OCI-LY1 (cell line): Measurements from ENCODE around the gene P2RX4.
"Not testable (repeated sequence)": the region's sequence is repeated elsewhere in the genome, so short reads cannot be mapped to it uniquely, and the experiment has no call there.

Source experiments
- H2AFZ ChIP-seq: fragments of 200-600 bp; sonication (generic), shearing (Covaris generic); 2 replicates; pipeline ENCODE4 v1.6.0; 2014; ENCODE audit warnings: antibody characterized with exemption, mild to moderate bottlenecking, low read length
- H3F3A ChIP-seq: fragments of 200-600 bp; sonication (generic), shearing (Covaris generic); 2 replicates; pipeline ENCODE4 v1.6.0; 2014; ENCODE audit warnings: mild to moderate bottlenecking, antibody characterized with exemption, low read length, moderate library complexity; ENCODE audit not compliant: insufficient read depth
- H3K27ac ChIP-seq: fragments of 200-600 bp; sonication (generic); 2 replicates; pipeline ENCODE4 v1.5.1; 2014; ENCODE audit warnings: low read length, mixed run types, mild to moderate bottlenecking, low read depth; ENCODE audit not compliant: poor library complexity, severe bottlenecking
- H3K27me3 ChIP-seq: fragments of 200-600 bp; sonication (generic); 2 replicates; pipeline ENCODE4 v1.6.0; 2014; ENCODE audit warnings: antibody characterized with exemption, mild to moderate bottlenecking, low read length, moderate library complexity; ENCODE audit not compliant: insufficient read depth
- H3K36me3 ChIP-seq: fragments of 200-600 bp; sonication (generic); 2 replicates; pipeline ENCODE4 v1.6.1; 2014; ENCODE audit warnings: mild to moderate bottlenecking, antibody characterized with exemption, low read length, moderate library complexity, mixed read lengths; ENCODE audit not compliant: insufficient read depth
- H3K4me1 ChIP-seq: fragments of 200-600 bp; sonication (generic); 2 replicates; pipeline ENCODE4 v1.5.1; 2014; ENCODE audit warnings: mild to moderate bottlenecking, low read length, moderate library complexity; ENCODE audit not compliant: insufficient read depth, severe bottlenecking
- H3K4me2 ChIP-seq: fragments of 200-600 bp; sonication (generic), shearing (Covaris generic); 2 replicates; pipeline ENCODE4 v1.6.1; 2014; ENCODE audit warnings: low read length
- H3K4me3 ChIP-seq: fragments of 200-600 bp; sonication (generic); 2 replicates; pipeline ENCODE4 v1.5.1; 2014; ENCODE audit warnings: low read length, low read depth, mild to moderate bottlenecking, mixed read lengths; ENCODE audit not compliant: poor library complexity, severe bottlenecking
- H3K79me2 ChIP-seq: fragments of 200-600 bp; shearing (Covaris generic); 2 replicates; pipeline ENCODE4 v1.6.1; 2016; ENCODE audit warnings: mixed run types, low read length, mixed read lengths; ENCODE audit not compliant: insufficient read depth
- H3K9ac ChIP-seq: fragments of 200-600 bp; sonication (generic), shearing (Covaris generic); 2 replicates; pipeline ENCODE4 v1.6.1; 2014; ENCODE audit warnings: mild to moderate bottlenecking, low read length, mixed read lengths
- H3K9me2 ChIP-seq: fragments of 200-600 bp; sonication (generic), shearing (Covaris generic); 2 replicates; pipeline ENCODE4 v1.6.1; 2014; ENCODE audit warnings: low read depth, mild to moderate bottlenecking, low read length, mixed read lengths
- H3K9me3 ChIP-seq: fragments of 200-600 bp; shearing (Covaris generic); 2 replicates; pipeline ENCODE4 v1.6.1; 2014; ENCODE audit warnings: low read length, mixed read lengths
- H4K20me1 ChIP-seq: fragments of 200-600 bp; sonication (generic), shearing (Covaris generic); 2 replicates; pipeline ENCODE4 v1.6.0; 2016; ENCODE audit warnings: mild to moderate bottlenecking, low read length; ENCODE audit not compliant: insufficient read depth
- EZH2 ChIP-seq: fragments of 200-600 bp; sonication (generic), shearing (Covaris generic); IDR thresholded peaks from 2 replicates; pipeline ENCODE4 v1.8.0; 2017; ENCODE audit warnings: borderline replicate concordance, mixed run types, mild to moderate bottlenecking, antibody characterized with exemption, low read length, moderate library complexity, mixed read lengths
- TF ChIP-seq, protein P1 (sequence below): fragments of 200-600 bp; sonication (generic), shearing (Covaris generic); IDR thresholded peaks from 2 replicates; pipeline ENCODE4 v1.5.1; 2017; ENCODE audit warnings: mild to moderate bottlenecking, antibody characterized with exemption, low read length, moderate library complexity, mixed read lengths

Gene P2RX4

DNA sequence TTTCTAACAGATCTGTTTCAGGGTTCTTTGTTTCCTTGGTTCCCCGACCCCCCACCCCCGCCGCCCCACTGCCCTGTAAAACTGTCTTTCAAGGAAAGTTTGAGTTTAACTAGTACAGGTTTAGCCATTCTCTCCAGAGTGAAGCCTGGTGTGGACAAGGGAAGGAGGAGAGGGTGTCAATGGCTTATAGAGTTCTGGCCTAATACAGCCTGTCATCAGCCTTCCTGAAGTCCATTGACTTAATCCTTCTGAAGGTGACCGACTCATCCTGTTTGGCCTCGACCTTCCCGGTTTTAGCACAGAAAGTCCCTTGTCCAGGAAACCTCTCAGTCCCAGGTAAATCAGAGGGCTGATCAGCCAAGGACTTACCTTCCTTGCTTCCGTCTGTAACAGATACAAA, 11.0 kb upstream of the P2RX4 start:
- Histone ChIP-seq H4K20me1 (no peaks in the 10 kb centered on the region), H2AFZ (no peak overlapping the region), H3K4me3 (no peak overlapping the region), H3K27me3 (no peaks in the 10 kb centered on the region; the same call in 1 of the 2 replicates), H3K4me2 (no peak overlapping the region), H3K79me2 (no peaks in the 10 kb centered on the region), H3K27ac (no peak overlapping the region), H3K9me2 (no peaks in the 10 kb centered on the region), H3K36me3 (no peaks in the 10 kb centered on the region), H3K9me3 (no peaks in the 10 kb centered on the region), H3F3A (no peaks in the 10 kb centered on the region), H3K4me1 (no peaks in the 10 kb centered on the region), H3K9ac (no peak overlapping the region)
- TF ChIP-seq, protein P1, sequence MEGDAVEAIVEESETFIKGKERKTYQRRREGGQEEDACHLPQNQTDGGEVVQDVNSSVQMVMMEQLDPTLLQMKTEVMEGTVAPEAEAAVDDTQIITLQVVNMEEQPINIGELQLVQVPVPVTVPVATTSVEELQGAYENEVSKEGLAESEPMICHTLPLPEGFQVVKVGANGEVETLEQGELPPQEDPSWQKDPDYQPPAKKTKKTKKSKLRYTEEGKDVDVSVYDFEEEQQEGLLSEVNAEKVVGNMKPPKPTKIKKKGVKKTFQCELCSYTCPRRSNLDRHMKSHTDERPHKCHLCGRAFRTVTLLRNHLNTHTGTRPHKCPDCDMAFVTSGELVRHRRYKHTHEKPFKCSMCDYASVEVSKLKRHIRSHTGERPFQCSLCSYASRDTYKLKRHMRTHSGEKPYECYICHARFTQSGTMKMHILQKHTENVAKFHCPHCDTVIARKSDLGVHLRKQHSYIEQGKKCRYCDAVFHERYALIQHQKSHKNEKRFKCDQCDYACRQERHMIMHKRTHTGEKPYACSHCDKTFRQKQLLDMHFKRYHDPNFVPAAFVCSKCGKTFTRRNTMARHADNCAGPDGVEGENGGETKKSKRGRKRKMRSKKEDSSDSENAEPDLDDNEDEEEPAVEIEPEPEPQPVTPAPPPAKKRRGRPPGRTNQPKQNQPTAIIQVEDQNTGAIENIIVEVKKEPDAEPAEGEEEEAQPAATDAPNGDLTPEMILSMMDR: no peak
- TF ChIP-seq EZH2: no peak

DNA sequence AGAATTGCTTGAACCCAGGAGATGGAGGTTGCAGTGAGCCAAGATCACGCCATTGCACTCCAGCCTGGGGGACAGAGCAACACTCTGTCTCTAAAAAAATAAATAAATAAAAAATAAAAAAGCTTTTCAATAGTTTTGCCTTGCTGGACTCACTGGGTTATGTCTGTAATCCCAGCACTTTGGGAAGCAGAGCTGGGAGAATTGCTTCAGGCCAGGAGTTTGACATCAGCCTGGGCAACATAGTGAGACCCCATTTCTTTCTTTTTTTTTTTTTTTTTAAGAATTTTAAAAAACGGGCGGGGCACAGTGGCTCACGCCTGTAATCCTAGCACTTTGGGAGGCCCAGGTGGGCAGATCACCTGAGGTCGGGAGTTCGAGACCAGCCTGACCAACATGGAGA, 8.8 kb upstream of the P2RX4 start:
- H3F3A ChIP-seq, H3K4me1 ChIP-seq, H3K9me2 ChIP-seq, H3K9me3 ChIP-seq, H3K36me3 ChIP-seq, H3K79me2 ChIP-seq, H4K20me1 ChIP-seq, H3K27me3 ChIP-seq, H3K4me2 ChIP-seq, H2AFZ ChIP-seq, H3K27ac ChIP-seq, H3K9ac ChIP-seq, H3K4me3 ChIP-seq: not testable (repeated sequence)

DNA sequence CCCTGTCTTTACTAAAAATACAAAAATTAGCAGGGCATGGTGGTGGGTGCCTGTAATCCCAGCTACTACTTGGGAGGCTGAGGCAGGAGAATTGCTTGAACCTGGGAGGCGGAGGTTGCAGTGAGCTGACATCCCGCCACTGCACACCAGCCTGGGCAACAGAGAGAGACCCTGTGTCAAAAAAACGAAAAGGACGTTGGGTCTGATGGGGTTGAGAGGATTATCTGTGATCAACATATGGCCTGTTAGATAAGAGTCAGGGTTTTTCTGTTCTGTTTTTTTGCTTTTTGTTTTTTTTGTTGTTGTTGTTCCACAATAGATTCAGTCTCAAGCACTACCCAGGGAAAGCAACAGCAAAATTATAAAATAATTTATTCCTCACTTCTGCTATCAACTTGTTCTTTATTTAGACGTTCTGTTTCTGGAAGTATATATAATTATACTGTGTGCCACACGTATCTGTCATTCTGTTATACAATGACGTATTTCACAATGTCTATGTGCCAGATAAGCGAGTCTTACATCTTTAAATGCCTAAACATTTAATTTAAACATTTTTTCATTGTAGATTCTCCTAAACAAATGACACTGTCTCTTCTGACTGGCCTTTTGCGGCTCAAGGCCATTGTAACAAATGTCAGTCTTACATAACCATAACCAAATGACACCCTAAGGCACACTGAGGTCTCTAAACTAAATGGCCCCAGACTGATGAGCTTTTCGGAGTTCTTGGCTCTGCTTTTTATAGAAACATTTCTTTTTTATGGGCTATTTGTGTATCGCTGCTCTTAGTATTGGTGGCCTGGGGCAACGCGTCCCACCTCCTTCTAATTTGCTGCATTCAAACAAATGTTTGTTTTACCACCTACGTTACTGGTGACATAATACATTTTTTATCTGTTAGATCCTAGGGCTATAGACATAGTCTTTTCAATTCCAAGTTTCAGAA, 7.2 kb upstream of the P2RX4 start:
- H3K79me2 ChIP-seq: no peaks in the 10 kb centered on the region
- no peak overlapping the region for H3K9ac ChIP-seq

More for the DNA sequence above, 7.2 kb upstream of the P2RX4 start:
- no peaks in the 10 kb centered on the region for H3F3A ChIP-seq
- no peak overlapping the region for H3K4me2 ChIP-seq
- H3K4me1 ChIP-seq: no peaks in the 10 kb centered on the region
- no peaks in the 10 kb centered on the region for H3K36me3 ChIP-seq
- H3K27ac ChIP-seq: no peak overlapping the region
- TF ChIP-seq, protein P1: no peak
- TF ChIP-seq EZH2: no peak
- no peaks in the 10 kb centered on the region for H3K9me2 ChIP-seq
- no peaks in the 10 kb centered on the region for H3K9me3 ChIP-seq
- H3K4me3 ChIP-seq: no peak overlapping the region
- no peaks in the 10 kb centered on the region; the same call in 1 of the 2 replicates for H3K27me3 ChIP-seq
- H4K20me1 ChIP-seq: no peaks in the 10 kb centered on the region
- H2AFZ ChIP-seq: no peak overlapping the region
